ENCODE measurements around the gene SPATA18.

GRCh38 chr4:52116641-52117040 lies 65.5 kb downstream of the SPATA18 start:
- no peak for TF ChIP-seq POLR2A (IDR thresholded peaks at IDR 0.05)
- no peak for TF ChIP-seq POLR2AphosphoS5 (IDR thresholded peaks at IDR 0.05)
- TF ChIP-seq CTCF (IDR thresholded peaks at IDR 0.05), result no peak

Data from breast epithelium (tissue), 3 donors.